Liver (tissue), 3 donors: ENCODE measurements around the gene PLEKHH2.

Experiments
- ATF3 ChIP-seq: IDR thresholded peaks from 2 replicates; pipeline ENCODE4 v1.6.1; 2016; ENCODE audit warnings: antibody characterized with exemption
- GABPA ChIP-seq, 2 donors: IDR thresholded peaks in 1 of 2; conservative IDR thresholded peaks in 1 of 2; 2 replicates each; pipeline ENCODE4 v1.6.1; 2016; ENCODE audit warnings: antibody characterized with exemption in 2 of 2, mild to moderate bottlenecking in 1 of 2, moderate library complexity in 1 of 2
- JUND ChIP-seq, 2 donors: IDR thresholded peaks; 2 replicates each; pipeline ENCODE4 v1.6.1; 2016; ENCODE audit warnings: antibody characterized with exemption in 2 of 2
- RAD21 ChIP-seq, 2 donors: IDR thresholded peaks; 2 replicates each; pipeline ENCODE4 v1.6.1; 2016; ENCODE audit warnings: antibody characterized with exemption in 2 of 2, mild to moderate bottlenecking in 2 of 2
- REST ChIP-seq: IDR thresholded peaks from 2 replicates; pipeline ENCODE4 v1.6.1; 2016; ENCODE audit warnings: antibody characterized with exemption, mild to moderate bottlenecking
- TAF1 ChIP-seq: conservative IDR thresholded peaks from 2 replicates; pipeline ENCODE4 v1.6.1; 2016; ENCODE audit warnings: antibody characterized with exemption, mild to moderate bottlenecking
- YY1 ChIP-seq: IDR thresholded peaks from 2 replicates; pipeline ENCODE4 v1.6.1; 2016; ENCODE audit warnings: antibody characterized with exemption, mild to moderate bottlenecking
- TF ChIP-seq, protein P1 (sequence below): fragments of 150-350 bp; IDR thresholded peaks from 2 replicates; pipeline ENCODE4 v1.5.1; 2017; ENCODE audit warnings: improper control_type of control experiment, low read depth, low read length; ENCODE audit not compliant: missing input control
- TF ChIP-seq, protein P2 (sequence below): IDR thresholded peaks from 2 replicates; pipeline ENCODE4 v1.6.1; 2016; ENCODE audit warnings: antibody characterized with exemption
- TF ChIP-seq, protein P3 (sequence below): IDR thresholded peaks from 2 replicates; pipeline ENCODE4 v1.6.1; 2016; ENCODE audit warnings: antibody characterized with exemption
- donor health status: healthy.
- donor health status: healthy.

- TF ChIP-seq, protein P1, sequence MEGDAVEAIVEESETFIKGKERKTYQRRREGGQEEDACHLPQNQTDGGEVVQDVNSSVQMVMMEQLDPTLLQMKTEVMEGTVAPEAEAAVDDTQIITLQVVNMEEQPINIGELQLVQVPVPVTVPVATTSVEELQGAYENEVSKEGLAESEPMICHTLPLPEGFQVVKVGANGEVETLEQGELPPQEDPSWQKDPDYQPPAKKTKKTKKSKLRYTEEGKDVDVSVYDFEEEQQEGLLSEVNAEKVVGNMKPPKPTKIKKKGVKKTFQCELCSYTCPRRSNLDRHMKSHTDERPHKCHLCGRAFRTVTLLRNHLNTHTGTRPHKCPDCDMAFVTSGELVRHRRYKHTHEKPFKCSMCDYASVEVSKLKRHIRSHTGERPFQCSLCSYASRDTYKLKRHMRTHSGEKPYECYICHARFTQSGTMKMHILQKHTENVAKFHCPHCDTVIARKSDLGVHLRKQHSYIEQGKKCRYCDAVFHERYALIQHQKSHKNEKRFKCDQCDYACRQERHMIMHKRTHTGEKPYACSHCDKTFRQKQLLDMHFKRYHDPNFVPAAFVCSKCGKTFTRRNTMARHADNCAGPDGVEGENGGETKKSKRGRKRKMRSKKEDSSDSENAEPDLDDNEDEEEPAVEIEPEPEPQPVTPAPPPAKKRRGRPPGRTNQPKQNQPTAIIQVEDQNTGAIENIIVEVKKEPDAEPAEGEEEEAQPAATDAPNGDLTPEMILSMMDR: no peak
- TF ChIP-seq YY1: no peak
- no peak for TF ChIP-seq TAF1
- no peak for TF ChIP-seq REST
- TF ChIP-seq RAD21 (IDR thresholded peaks at IDR 0.05): no peak
- TF ChIP-seq, protein P2, sequence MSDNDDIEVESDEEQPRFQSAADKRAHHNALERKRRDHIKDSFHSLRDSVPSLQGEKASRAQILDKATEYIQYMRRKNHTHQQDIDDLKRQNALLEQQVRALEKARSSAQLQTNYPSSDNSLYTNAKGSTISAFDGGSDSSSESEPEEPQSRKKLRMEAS: no peak
- TF ChIP-seq ATF3: no peak
- TF ChIP-seq JUND (IDR thresholded peaks at IDR 0.05): no peak
- no peak for TF ChIP-seq GABPA (IDR thresholded peaks at IDR 0.05 in 1 of 2, conservative IDR thresholded peaks at IDR 0.05 in 1 of 2)
- TF ChIP-seq, protein P3, sequence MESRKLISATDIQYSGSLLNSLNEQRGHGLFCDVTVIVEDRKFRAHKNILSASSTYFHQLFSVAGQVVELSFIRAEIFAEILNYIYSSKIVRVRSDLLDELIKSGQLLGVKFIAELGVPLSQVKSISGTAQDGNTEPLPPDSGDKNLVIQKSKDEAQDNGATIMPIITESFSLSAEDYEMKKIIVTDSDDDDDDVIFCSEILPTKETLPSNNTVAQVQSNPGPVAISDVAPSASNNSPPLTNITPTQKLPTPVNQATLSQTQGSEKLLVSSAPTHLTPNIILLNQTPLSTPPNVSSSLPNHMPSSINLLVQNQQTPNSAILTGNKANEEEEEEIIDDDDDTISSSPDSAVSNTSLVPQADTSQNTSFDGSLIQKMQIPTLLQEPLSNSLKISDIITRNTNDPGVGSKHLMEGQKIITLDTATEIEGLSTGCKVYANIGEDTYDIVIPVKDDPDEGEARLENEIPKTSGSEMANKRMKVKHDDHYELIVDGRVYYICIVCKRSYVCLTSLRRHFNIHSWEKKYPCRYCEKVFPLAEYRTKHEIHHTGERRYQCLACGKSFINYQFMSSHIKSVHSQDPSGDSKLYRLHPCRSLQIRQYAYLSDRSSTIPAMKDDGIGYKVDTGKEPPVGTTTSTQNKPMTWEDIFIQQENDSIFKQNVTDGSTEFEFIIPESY: no peak
Measured at GRCh38 chr2:43776324-43776723, 139.3 kb downstream of the PLEKHH2 start.
